GM18499 (cell line): Measurements from ENCODE around the gene BCL2.
A peak's percentile ranks its signal among the peaks of the same experiment; 100 is the strongest.
"Not testable (repeated sequence)": the region's sequence is repeated elsewhere in the genome, so short reads cannot be mapped to it uniquely, and the experiment has no call there.

Experiments
- ATAC-seq: cut with Tn5 transposase; IDR thresholded peaks from one replicate; pipeline ENCODE4 v1.9.1; 2021; ENCODE audit warnings: moderate number of reproducible peaks; ENCODE audit not compliant: insufficient read depth, unreplicated experiment

Gene BCL2

GRCh38 chr18:63207835-63208234 is 111.7 kb downstream of the BCL2 start:
- no peak for ATAC-seq

- ATAC-seq: no peak
Measured at GRCh38 chr18:63207143-63207790, 112.3 kb downstream of the BCL2 start.

- no peak for ATAC-seq
Measured at GRCh38 chr18:63206433-63207142, 113.0 kb downstream of the BCL2 start.

- ATAC-seq: no peak
Measured at GRCh38 chr18:63205791-63206252, 113.7 kb downstream of the BCL2 start.

GRCh38 chr18:63203497-63203896 is 116.1 kb downstream of the BCL2 start:
- no peak for ATAC-seq

GRCh38 chr18:63202828-63203227 is 116.7 kb downstream of the BCL2 start:
- no peak for ATAC-seq

- ATAC-seq: not testable (repeated sequence)
Measured at GRCh38 chr18:63201456-63201855, 118.1 kb downstream of the BCL2 start.

GRCh38 chr18:63199743-63200241 is 119.8 kb downstream of the BCL2 start:
- no peak for ATAC-seq

GRCh38 chr18:63198868-63199742 is 120.5 kb downstream of the BCL2 start:
- no peak for ATAC-seq

- no peak for ATAC-seq
Measured at GRCh38 chr18:63198098-63198760, 121.3 kb downstream of the BCL2 start.

GRCh38 chr18:63197246-63197869 is 122.2 kb downstream of the BCL2 start:
- no peak for ATAC-seq

- no peak for ATAC-seq
Measured at GRCh38 chr18:63195326-63196159, 124.0 kb downstream of the BCL2 start.

- ATAC-seq: peak; percentile 55
Measured at GRCh38 chr18:63192885-63193349, 126.7 kb downstream of the BCL2 start.

GRCh38 chr18:63192126-63192884 is 127.3 kb downstream of the BCL2 start:
- ATAC-seq: peak; percentile 23

- no peak for ATAC-seq
Measured at GRCh38 chr18:63191413-63191812, 128.2 kb downstream of the BCL2 start.

GRCh38 chr18:63190838-63191237 is 128.7 kb downstream of the BCL2 start:
- ATAC-seq: not testable (repeated sequence)

- ATAC-seq: no peak
Measured at GRCh38 chr18:63189817-63190216, 129.8 kb downstream of the BCL2 start.

- no peak for ATAC-seq
Measured at GRCh38 chr18:63189041-63189440, 130.5 kb downstream of the BCL2 start.
